Measurements from ENCODE around the gene ANKRD11. TPM values are rescaled to one million over a fixed set of nuclear protein-coding genes. Genes with fewer than 3 reads are reported as not detected.
A peak's percentile ranks its signal among the peaks of the same experiment; 100 is the strongest.

ANKRD11 gene
- total RNA-seq, 1 donor from 2014 or later: 209 TPM

GRCh38 chr16:89478576-89479221 lies 11.7 kb downstream of the ANKRD11 start:
- TF ChIP-seq, protein P1, sequence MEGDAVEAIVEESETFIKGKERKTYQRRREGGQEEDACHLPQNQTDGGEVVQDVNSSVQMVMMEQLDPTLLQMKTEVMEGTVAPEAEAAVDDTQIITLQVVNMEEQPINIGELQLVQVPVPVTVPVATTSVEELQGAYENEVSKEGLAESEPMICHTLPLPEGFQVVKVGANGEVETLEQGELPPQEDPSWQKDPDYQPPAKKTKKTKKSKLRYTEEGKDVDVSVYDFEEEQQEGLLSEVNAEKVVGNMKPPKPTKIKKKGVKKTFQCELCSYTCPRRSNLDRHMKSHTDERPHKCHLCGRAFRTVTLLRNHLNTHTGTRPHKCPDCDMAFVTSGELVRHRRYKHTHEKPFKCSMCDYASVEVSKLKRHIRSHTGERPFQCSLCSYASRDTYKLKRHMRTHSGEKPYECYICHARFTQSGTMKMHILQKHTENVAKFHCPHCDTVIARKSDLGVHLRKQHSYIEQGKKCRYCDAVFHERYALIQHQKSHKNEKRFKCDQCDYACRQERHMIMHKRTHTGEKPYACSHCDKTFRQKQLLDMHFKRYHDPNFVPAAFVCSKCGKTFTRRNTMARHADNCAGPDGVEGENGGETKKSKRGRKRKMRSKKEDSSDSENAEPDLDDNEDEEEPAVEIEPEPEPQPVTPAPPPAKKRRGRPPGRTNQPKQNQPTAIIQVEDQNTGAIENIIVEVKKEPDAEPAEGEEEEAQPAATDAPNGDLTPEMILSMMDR (IDR thresholded peaks at IDR 0.05): no peak
- Mint-ChIP-seq H3K4me1 (ENCODE audit: unreplicated experiment) (peaks cover 72% of the 10 kb centered on the region), H3K27ac (ENCODE audit: unreplicated experiment) (peak overlapping the region; percentile 54), H3K27me3 (ENCODE audit: unreplicated experiment) (no peaks in the 10 kb centered on the region), H3K36me3 (ENCODE audit: unreplicated experiment) (peaks cover 5% of the 10 kb centered on the region), H3K9me3 (ENCODE audit: unreplicated experiment) (no peaks in the 10 kb centered on the region), H3K4me3 (ENCODE audit: unreplicated experiment) (no peak overlapping the region)
- DNase-seq (ENCODE audit: extremely low spot score, unreplicated experiment): no peak

DNA sequence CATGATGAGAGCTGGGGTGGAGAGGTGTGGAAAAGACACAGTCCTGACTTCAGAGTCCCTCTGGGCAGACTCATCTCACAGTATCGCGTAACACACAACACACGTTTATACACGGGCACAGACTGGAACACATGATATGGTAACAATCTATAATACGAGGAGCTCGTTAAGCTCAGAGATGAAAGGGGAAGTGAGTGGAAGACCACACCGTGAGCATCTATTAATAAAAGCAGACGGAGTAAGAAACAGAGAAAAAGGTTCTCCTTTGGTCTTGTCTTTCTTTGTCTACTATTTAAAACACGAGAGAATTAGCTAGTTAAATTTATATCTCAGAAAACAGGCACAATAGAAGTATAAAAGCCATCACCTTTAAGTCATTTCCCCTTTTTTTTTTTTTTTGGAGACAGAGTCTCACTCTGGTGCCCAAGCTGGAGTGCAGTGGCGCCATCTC lies 13.5 kb downstream of the ANKRD11 start:
- H3K27ac Mint-ChIP-seq (ENCODE audit: unreplicated experiment): no peak overlapping the region
- H3K36me3 Mint-ChIP-seq (ENCODE audit: unreplicated experiment): peaks cover 5% of the 10 kb centered on the region
- DNase-seq (ENCODE audit: extremely low spot score, unreplicated experiment): no peak
- no peaks in the 10 kb centered on the region for H3K27me3 Mint-ChIP-seq (ENCODE audit: unreplicated experiment)
- H3K9me3 Mint-ChIP-seq (ENCODE audit: unreplicated experiment): no peaks in the 10 kb centered on the region
- TF ChIP-seq, protein P1 (IDR thresholded peaks at IDR 0.05): no peak
- H3K4me1 Mint-ChIP-seq (ENCODE audit: unreplicated experiment): peaks cover 70% of the 10 kb centered on the region
- no peak overlapping the region for H3K4me3 Mint-ChIP-seq (ENCODE audit: unreplicated experiment)

DNA sequence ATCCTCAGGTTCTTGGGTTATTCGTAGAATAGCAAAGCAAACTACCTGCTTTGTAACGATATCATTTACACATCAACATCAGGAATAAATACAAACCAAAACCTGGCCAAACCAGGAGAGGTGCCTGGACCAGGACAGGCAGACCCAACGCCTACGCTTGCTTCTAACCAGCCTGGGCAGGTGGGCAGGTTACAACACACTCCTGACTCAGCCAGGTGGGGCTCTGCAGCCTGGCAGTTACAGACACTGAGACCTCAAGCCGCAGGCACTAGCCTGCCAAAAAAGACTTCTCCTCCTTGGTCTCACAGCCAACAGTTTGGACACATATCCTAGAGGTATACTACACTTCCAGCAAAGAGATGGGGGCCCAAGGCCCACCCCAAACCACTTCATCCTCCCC lies 14.0 kb downstream of the ANKRD11 start:
- peaks cover 5% of the 10 kb centered on the region for H3K36me3 Mint-ChIP-seq (ENCODE audit: unreplicated experiment)
- DNase-seq (ENCODE audit: extremely low spot score, unreplicated experiment): no peak
- TF ChIP-seq, protein P1 (IDR thresholded peaks at IDR 0.05): no peak
- H3K4me1 Mint-ChIP-seq (ENCODE audit: unreplicated experiment): peaks cover 70% of the 10 kb centered on the region
- H3K9me3 Mint-ChIP-seq (ENCODE audit: unreplicated experiment): no peaks in the 10 kb centered on the region
- no peaks in the 10 kb centered on the region for H3K27me3 Mint-ChIP-seq (ENCODE audit: unreplicated experiment)
- no peak overlapping the region for H3K27ac Mint-ChIP-seq (ENCODE audit: unreplicated experiment)
- no peak overlapping the region for H3K4me3 Mint-ChIP-seq (ENCODE audit: unreplicated experiment)

- TF ChIP-seq, protein P1 (IDR thresholded peaks at IDR 0.05): no peak
- no peak for DNase-seq (ENCODE audit: extremely low spot score, unreplicated experiment)
- peaks cover 5% of the 10 kb centered on the region for H3K36me3 Mint-ChIP-seq (ENCODE audit: unreplicated experiment)
- peaks cover 72% of the 10 kb centered on the region for H3K4me1 Mint-ChIP-seq (ENCODE audit: unreplicated experiment)
- H3K27ac Mint-ChIP-seq (ENCODE audit: unreplicated experiment): no peak overlapping the region
- no peaks in the 10 kb centered on the region for H3K9me3 Mint-ChIP-seq (ENCODE audit: unreplicated experiment)
- H3K27me3 Mint-ChIP-seq (ENCODE audit: unreplicated experiment): no peaks in the 10 kb centered on the region
- H3K4me3 Mint-ChIP-seq (ENCODE audit: unreplicated experiment): no peak overlapping the region
These were observed 15.2 kb downstream of the ANKRD11 start for GRCh38 chr16:89475144-89475543.

DNA sequence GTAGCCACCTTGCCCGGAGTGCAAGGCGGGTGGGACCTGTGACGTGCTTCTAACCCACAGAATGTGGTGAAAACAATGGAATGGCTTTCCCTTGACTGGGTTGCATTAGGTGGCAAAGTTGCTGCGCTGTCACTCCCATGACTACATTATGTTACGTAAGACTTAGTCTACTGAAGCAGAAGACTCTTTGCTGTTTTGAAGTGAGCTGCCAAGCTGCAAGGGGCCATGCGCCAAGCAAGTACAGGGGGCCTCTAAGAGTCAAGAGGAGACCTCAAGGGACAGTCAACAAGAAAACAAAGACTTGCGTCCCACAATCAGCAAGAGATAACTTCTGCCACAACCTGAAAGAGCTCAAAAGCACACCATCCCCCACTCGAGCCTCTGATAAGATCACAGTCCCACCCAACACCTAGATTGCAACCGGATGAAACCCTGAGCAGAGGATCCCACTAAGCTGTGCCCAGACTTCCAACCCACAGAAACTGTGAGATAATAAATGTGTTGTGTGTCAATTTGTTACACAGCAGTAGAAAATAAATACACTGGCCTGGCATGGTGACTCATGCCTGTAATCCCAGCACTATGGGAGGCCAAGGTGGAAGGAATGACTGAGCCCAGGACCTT lies 16.5 kb downstream of the ANKRD11 start:
- TF ChIP-seq, protein P1 (IDR thresholded peaks at IDR 0.05): no peak
- Mint-ChIP-seq H3K9me3 (ENCODE audit: unreplicated experiment) (no peaks in the 10 kb centered on the region), H3K4me1 (ENCODE audit: unreplicated experiment) (peaks cover 70% of the 10 kb centered on the region), H3K4me3 (ENCODE audit: unreplicated experiment) (no peak overlapping the region), H3K27ac (ENCODE audit: unreplicated experiment) (peak overlapping the region; percentile 38), H3K36me3 (ENCODE audit: unreplicated experiment) (peaks cover 5% of the 10 kb centered on the region), H3K27me3 (ENCODE audit: unreplicated experiment) (no peaks in the 10 kb centered on the region)
- DNase-seq (ENCODE audit: extremely low spot score, unreplicated experiment): no peak

Measured in osteocyte (in vitro differentiated cells).